HL-60 (cell line): ENCODE measurements around the gene SH2D3A.

Source experiments
- DNase-seq, 2 experiments: peaks; one replicate each; pipeline ENCODE4 v3.0.0-alpha.2; 2010 to 2020; ENCODE audit warnings: low read depth in 1 of 2, low spot score in 1 of 2
- H3K27ac ChIP-seq: fragments of 250-450 bp; sonication (Bioruptor Pico); replicated peaks from 2 replicates; pipeline ENCODE4 v1.5.1; 2020; ENCODE audit warnings: mild to moderate bottlenecking, moderate library complexity
- H3K27me3 ChIP-seq: fragments of 250-450 bp; sonication (Bioruptor Pico); 2 replicates; pipeline ENCODE4 v1.5.1; 2021; ENCODE audit warnings: mild to moderate bottlenecking, moderate library complexity; ENCODE audit not compliant: insufficient read depth, poor library complexity, severe bottlenecking
- H3K4me3 ChIP-seq: replicated peaks from 2 replicates; pipeline ENCODE4 v1.5.1; 2011; ENCODE audit warnings: mild to moderate bottlenecking, control low read depth, low read length; ENCODE audit not compliant: insufficient read depth
- GABPA ChIP-seq: IDR thresholded peaks from 2 replicates; pipeline ENCODE4 v1.6.1; 2012; ENCODE audit warnings: low read depth
- POLR2AphosphoS5 ChIP-seq: IDR thresholded peaks from 2 replicates; pipeline ENCODE4 v1.6.1; 2012; ENCODE audit warnings: low read depth
- SPI1 ChIP-seq: IDR thresholded peaks from 2 replicates; pipeline ENCODE4 v1.6.1; 2012; ENCODE audit warnings: low read depth, mild to moderate bottlenecking, borderline replicate concordance
- TF ChIP-seq, protein P1 (sequence below): IDR thresholded peaks from 2 replicates; pipeline ENCODE4 v1.6.1; 2012; ENCODE audit warnings: low read depth; ENCODE audit not compliant: insufficient replicate concordance
- TF ChIP-seq, protein P2 (sequence below): IDR thresholded peaks from one replicate; pipeline ENCODE4 v1.5.1; 2011; ENCODE audit warnings: low read length, control low read depth, inconsistent platforms; ENCODE audit not compliant: insufficient read depth

SH2D3A gene

DNA sequence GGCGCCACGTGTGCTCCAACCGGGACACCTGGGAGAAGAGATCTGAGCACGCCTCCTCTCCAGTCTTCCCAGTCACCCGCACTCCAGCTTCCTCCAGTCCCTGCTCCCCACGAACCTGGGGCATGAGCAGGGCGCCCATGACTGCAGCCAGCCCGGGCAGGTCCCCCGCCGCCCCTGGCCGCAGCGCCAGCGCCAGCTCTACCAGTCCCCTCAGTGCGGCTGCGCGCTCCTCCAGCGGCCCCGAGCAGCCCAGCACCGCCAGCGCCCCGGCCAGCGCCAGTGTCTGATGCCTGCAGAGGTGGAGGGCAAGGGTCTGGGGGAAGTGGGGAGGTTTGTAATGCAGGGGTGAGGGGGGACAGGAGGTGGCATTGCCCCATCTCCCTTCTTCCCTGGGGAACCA is 13.1 kb downstream of the SH2D3A start:
- TF ChIP-seq, protein P1, sequence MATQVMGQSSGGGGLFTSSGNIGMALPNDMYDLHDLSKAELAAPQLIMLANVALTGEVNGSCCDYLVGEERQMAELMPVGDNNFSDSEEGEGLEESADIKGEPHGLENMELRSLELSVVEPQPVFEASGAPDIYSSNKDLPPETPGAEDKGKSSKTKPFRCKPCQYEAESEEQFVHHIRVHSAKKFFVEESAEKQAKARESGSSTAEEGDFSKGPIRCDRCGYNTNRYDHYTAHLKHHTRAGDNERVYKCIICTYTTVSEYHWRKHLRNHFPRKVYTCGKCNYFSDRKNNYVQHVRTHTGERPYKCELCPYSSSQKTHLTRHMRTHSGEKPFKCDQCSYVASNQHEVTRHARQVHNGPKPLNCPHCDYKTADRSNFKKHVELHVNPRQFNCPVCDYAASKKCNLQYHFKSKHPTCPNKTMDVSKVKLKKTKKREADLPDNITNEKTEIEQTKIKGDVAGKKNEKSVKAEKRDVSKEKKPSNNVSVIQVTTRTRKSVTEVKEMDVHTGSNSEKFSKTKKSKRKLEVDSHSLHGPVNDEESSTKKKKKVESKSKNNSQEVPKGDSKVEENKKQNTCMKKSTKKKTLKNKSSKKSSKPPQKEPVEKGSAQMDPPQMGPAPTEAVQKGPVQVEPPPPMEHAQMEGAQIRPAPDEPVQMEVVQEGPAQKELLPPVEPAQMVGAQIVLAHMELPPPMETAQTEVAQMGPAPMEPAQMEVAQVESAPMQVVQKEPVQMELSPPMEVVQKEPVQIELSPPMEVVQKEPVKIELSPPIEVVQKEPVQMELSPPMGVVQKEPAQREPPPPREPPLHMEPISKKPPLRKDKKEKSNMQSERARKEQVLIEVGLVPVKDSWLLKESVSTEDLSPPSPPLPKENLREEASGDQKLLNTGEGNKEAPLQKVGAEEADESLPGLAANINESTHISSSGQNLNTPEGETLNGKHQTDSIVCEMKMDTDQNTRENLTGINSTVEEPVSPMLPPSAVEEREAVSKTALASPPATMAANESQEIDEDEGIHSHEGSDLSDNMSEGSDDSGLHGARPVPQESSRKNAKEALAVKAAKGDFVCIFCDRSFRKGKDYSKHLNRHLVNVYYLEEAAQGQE = no peak
- no peak for TF ChIP-seq SPI1
- TF ChIP-seq, protein P2, sequence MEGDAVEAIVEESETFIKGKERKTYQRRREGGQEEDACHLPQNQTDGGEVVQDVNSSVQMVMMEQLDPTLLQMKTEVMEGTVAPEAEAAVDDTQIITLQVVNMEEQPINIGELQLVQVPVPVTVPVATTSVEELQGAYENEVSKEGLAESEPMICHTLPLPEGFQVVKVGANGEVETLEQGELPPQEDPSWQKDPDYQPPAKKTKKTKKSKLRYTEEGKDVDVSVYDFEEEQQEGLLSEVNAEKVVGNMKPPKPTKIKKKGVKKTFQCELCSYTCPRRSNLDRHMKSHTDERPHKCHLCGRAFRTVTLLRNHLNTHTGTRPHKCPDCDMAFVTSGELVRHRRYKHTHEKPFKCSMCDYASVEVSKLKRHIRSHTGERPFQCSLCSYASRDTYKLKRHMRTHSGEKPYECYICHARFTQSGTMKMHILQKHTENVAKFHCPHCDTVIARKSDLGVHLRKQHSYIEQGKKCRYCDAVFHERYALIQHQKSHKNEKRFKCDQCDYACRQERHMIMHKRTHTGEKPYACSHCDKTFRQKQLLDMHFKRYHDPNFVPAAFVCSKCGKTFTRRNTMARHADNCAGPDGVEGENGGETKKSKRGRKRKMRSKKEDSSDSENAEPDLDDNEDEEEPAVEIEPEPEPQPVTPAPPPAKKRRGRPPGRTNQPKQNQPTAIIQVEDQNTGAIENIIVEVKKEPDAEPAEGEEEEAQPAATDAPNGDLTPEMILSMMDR = no peak
- no peak for TF ChIP-seq GABPA
- no peak for TF ChIP-seq POLR2AphosphoS5
- Histone ChIP-seq H3K27me3 (no peaks in the 10 kb centered on the region), H3K4me3 (no peak overlapping the region), H3K27ac (no peak overlapping the region)
- no peak for DNase-seq

DNA sequence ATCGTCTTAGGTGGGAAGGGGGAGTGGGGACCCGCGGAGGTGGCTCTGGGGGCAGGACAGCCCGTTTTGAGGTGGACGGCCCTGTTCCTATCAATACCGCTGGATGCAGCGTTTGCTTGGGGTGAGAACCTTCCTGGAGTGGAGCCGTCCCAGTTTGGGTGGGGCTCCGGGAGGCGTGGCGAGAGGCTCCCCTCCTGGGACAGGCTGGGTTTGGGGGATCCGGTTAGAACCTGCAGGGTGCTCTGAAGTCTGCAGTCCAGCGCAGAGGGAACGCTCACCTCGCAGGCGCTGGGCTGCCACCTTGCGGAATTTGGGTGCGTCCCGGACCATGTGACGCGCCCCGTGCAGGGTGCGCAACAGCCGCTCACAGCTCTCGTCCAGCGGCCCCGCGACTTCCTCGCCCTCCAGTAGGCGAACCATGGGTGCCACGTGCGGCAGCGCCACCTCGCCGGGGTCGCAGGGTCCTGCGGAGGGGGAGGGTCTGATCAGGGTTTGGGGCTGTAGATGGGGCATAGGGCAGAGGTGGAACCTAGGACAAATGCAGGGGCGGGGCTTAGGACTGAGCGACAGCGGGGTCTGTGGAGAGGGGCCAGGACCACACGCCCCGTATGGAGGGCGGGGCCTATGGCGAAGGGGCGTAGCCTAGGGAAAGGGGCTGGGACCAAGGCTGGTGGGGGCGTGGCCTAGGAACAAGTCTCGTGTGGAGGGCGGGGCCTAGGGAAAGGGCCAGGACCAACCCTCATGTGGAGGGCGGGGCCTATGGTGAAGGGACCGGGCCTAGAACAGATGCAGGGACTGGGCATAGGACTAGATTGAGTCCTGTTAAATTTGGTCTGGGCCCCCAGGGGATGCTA is 13.8 kb downstream of the SH2D3A start:
- peak overlapping the region; percentile 68 for H3K27ac ChIP-seq

DNA sequence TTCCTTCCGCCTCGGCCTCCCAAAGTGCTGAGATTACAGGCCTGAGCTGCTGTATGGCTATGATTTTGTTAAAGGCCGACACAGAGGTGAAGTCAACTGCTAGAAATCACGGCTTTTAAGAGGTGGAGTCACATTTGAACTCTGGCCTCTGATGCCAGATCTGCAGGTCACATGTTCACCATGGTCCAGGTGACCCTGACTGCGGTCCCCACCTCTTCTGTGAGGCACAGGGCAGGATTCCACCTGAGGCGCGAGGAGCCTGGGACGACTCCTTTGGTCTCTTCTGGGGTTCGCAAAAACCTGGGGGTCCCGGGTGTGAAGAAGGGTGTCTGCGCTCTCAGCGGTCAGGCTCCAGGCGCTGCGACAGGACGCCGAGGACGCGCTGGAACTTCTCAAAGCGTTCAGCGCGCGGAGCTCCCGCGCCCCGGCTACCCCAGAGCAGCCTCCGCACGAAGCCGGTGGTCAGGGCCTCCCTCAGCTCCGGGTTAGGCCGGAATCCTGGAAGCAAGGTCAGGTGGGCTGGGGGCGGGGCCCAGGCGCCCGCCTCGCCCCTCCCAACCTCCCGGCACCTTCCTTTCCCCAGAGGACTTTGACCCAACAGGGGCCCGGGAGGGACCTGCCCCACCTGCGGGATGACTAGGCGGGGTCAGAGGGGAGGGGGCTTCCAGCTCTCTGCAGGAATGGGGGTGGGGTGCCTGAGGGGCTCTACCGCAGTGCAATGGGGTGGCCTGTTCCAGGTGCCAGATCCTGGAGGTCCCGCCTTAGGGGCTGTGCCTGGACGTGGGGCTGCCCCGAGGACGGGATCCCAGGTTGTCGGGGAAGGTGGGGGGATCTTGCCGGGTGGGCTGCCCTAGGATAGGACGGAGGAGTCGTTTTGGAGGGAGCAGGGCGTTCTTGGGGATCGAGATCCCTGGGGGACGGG is 14.7 kb downstream of the SH2D3A start:
- DNase-seq = no peak
- no peak for TF ChIP-seq GABPA
- TF ChIP-seq POLR2AphosphoS5 = no peak
- TF ChIP-seq SPI1 = no peak
- TF ChIP-seq, protein P1 = no peak
- TF ChIP-seq, protein P2 = no peak
- no peaks in the 10 kb centered on the region for H3K27me3 ChIP-seq
- H3K4me3 ChIP-seq = peak overlapping the region; percentile 35
- H3K27ac ChIP-seq = no peak overlapping the region; the same call in 1 of the 2 replicates

More for the DNA sequence above, 13.8 kb downstream of the SH2D3A start:
- Histone ChIP-seq H3K4me3 (peak overlapping the region; percentile 35), H3K27me3 (no peaks in the 10 kb centered on the region)
- peak; percentile 86 to 90 for DNase-seq
- TF ChIP-seq, protein P2 = peak; percentile 33
- TF ChIP-seq, protein P1 = no peak
- TF ChIP-seq POLR2AphosphoS5 = peak; percentile 82
- TF ChIP-seq SPI1 = peak; percentile 18; the same call in 1 of the 2 replicates
